Measurements from ENCODE around the gene CLEC4F. TPM values are rescaled to one million over a fixed set of nuclear protein-coding genes. Genes with fewer than 3 reads are reported as not detected.

The CLEC4F gene
- total and polyA plus RNA-seq, 9 donors, result 0.11 to 1.4 (median 0.42) TPM; not detected in 1

- Histone ChIP-seq H3K4me1 (ENCODE audit: insufficient read depth) (peaks cover 4% of the 10 kb centered on the region), H3K4me3 (no peak overlapping the region), H3K36me3 (no peaks in the 10 kb centered on the region), H3K27ac (no peak overlapping the region), H3K9me3 (no peaks in the 10 kb centered on the region), H3K27me3 (no peaks in the 10 kb centered on the region)
- DNase-seq, result no peak
- 47 to 61% (median 59%) methylated on average over 2 of the region's 2 CpGs for WGBS, 3 donors
- TF ChIP-seq POLR2A (IDR thresholded peaks at IDR 0.05) (no peak), EP300 (IDR thresholded peaks at IDR 0.05) (no peak)
- TF ChIP-seq, protein P1, sequence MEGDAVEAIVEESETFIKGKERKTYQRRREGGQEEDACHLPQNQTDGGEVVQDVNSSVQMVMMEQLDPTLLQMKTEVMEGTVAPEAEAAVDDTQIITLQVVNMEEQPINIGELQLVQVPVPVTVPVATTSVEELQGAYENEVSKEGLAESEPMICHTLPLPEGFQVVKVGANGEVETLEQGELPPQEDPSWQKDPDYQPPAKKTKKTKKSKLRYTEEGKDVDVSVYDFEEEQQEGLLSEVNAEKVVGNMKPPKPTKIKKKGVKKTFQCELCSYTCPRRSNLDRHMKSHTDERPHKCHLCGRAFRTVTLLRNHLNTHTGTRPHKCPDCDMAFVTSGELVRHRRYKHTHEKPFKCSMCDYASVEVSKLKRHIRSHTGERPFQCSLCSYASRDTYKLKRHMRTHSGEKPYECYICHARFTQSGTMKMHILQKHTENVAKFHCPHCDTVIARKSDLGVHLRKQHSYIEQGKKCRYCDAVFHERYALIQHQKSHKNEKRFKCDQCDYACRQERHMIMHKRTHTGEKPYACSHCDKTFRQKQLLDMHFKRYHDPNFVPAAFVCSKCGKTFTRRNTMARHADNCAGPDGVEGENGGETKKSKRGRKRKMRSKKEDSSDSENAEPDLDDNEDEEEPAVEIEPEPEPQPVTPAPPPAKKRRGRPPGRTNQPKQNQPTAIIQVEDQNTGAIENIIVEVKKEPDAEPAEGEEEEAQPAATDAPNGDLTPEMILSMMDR (IDR thresholded peaks at IDR 0.05), result no peak
- intact Hi-C loops (cut with DNase I), result no loop called here
These were observed 50.9 kb downstream of the CLEC4F start for GRCh38 chr2:70769450-70769849.

DNA sequence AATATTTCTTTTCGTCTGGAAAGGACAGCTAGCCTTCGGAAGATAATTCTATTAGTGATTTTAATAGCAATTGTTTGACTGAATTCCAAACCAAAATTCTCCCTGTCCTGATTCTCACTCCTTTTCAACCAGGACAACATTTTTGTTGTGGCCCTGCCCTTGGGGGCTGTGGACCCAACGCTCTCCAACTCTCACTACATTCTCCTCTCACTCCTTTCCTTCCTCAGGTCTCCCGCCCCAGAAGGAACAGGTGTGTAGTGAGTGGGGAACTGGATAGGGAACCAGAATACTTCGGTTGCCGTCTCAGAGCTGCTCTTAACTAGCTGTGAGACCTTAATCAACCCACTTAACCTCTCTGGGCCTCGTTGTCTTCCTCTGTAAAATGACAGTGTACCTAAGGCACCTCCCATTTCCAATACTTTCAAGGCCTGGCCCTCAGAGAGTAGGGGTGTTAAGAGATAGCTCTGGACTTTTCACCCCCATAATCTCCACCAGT lies 51.8 kb downstream of the CLEC4F start:
- Histone ChIP-seq H3K4me3 (no peak overlapping the region), H3K4me1 (ENCODE audit: insufficient read depth) (peaks cover 4% of the 10 kb centered on the region), H3K27ac (no peak overlapping the region), H3K27me3 (no peaks in the 10 kb centered on the region), H3K9me3 (no peaks in the 10 kb centered on the region), H3K36me3 (no peaks in the 10 kb centered on the region)
- DNase-seq, result no peak
- TF ChIP-seq, protein P1 (IDR thresholded peaks at IDR 0.05), result no peak
- TF ChIP-seq POLR2A (IDR thresholded peaks at IDR 0.05) (no peak), EP300 (IDR thresholded peaks at IDR 0.05) (no peak)
- intact Hi-C loops (cut with DNase I), result no loop called here
- 39 to 45% (median 42%) methylated on average over 7 of the region's 7 CpGs for WGBS, 3 donors

- Histone ChIP-seq H3K4me1 (ENCODE audit: insufficient read depth) (peaks cover 4% of the 10 kb centered on the region), H3K27ac (no peak within 1 kb of the TSS), H3K27me3 (no peaks in the 10 kb centered on the region), H3K4me3 (peak within 1 kb of the TSS; percentile 24), H3K36me3 (no peaks in the 10 kb centered on the region), H3K9me3 (no peaks in the 10 kb centered on the region)
- no peak for TF ChIP-seq EP300 (IDR thresholded peaks at IDR 0.05)
- TF ChIP-seq POLR2A (IDR thresholded peaks at IDR 0.05), result no peak
- TF ChIP-seq, protein P1 (IDR thresholded peaks at IDR 0.05), result no peak
- 1 to 2% (median 1%) methylated on average over 35 to 72 of the region's 74 CpGs for WGBS, 3 donors
- peak in 2 of 5 donors; percentile 12 to 16 for DNase-seq
- intact Hi-C loops (cut with DNase I), result no loop called here
These were observed 52.5 kb downstream of the CLEC4F start, which contains the start of gene ADD2 for GRCh38 chr2:70767699-70768589. Gene ADD2 (minus strand): TSS chr2:70768200. CDS start chr2:70706408, 61,792 bp downstream.

DNA sequence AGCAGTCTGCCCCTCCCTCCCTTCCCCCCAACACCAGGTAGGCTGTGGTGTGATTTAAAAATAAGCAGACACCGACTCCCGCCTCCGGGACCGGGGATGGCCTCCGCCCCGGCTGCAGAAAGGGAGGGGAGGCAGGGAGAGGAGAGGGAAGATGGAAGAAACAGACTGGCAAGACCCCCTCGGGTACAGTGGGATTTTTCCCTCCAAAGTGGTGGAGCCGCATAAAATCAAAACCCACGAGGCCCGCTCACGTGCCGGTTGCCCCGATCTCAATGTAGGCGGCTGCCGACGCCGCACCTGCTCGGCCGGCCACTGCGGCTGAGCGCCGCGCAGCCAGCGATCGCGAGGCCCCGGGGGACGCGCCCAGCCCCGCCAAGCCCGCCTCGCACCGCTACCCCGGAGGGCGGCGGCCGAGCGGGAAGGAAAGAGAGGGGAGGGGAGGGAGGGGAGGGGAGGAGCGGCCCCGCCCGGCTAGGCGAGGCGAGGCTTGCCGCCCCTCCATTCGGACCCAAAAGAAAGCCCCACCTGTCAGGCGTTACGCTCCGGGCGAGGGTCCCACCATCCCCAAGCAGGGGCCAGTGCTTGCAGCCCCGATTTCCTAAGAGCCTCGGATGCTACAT lies 53.2 kb downstream of the CLEC4F start:
- H3K27ac ChIP-seq, result no peak overlapping the region
- no peak for DNase-seq
- no peaks in the 10 kb centered on the region for H3K36me3 ChIP-seq
- no peaks in the 10 kb centered on the region for H3K9me3 ChIP-seq
- WGBS, 3 donors, result 1 to 2% (median 1%) methylated on average over 39 to 51 of the region's 51 CpGs
- H3K4me3 ChIP-seq, result peak overlapping the region; percentile 24
- TF ChIP-seq, protein P1 (IDR thresholded peaks at IDR 0.05), result no peak
- no peak for TF ChIP-seq EP300 (IDR thresholded peaks at IDR 0.05)
- no peak for TF ChIP-seq POLR2A (IDR thresholded peaks at IDR 0.05)
- no peaks in the 10 kb centered on the region for H3K27me3 ChIP-seq
- intact Hi-C loops (cut with DNase I), result no loop called here
- peaks cover 4% of the 10 kb centered on the region for H3K4me1 ChIP-seq (ENCODE audit: insufficient read depth)

All from ovary (tissue), 9 donors.